GM21576 (cell line): Measurements from ENCODE around the gene RNF213.
"Not testable (repeated sequence)": the region's sequence is repeated elsewhere in the genome, so short reads cannot be mapped to it uniquely, and the experiment has no call there.

ENCODE experiments used
- ATAC-seq: cut with Tn5 transposase; IDR thresholded peaks from one replicate; pipeline ENCODE4 v1.9.1; 2021; ENCODE audit warnings: mild to moderate bottlenecking, moderate library complexity; ENCODE audit not compliant: unreplicated experiment

RNF213 gene

DNA sequence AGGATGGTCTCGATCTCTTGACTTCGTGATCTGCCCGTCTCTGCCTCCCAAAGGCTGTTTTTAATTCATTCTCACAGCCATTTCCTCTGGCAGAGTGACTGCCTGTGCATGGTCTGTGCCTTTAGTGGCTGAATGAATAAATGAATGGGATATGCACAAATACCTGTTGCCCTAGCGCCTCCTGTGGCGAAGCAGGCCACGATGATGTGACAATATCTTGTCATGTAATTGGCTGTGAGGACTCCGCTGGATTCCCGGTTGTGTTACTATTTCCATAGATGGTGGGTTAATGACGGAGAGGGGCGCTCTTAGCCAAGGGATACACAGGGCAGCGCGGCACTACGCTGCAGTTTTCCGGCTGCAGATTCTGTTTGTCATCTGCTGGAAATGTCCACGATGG lies 127.5 kb downstream of the RNF213 start:
- no peak for ATAC-seq

DNA sequence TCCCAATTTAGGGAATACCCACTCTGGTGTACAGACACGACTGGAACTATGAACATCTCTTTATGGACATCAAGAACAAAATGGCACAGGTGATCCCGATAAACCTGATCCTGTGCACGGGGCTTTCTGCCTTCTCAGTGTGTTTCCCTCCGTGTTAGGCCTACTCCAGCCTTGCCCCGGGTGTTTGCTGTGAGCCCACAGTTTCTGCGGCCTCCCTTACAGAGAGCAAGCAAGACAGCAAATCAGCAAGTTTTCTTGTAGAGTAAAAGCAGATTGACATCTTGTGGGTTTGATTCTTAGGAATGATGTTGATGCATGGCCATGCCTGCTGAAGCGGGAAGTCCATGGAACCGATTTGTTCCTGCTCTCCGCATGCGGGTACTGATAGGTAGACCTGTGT lies 127.9 kb downstream of the RNF213 start:
- no peak for ATAC-seq

DNA sequence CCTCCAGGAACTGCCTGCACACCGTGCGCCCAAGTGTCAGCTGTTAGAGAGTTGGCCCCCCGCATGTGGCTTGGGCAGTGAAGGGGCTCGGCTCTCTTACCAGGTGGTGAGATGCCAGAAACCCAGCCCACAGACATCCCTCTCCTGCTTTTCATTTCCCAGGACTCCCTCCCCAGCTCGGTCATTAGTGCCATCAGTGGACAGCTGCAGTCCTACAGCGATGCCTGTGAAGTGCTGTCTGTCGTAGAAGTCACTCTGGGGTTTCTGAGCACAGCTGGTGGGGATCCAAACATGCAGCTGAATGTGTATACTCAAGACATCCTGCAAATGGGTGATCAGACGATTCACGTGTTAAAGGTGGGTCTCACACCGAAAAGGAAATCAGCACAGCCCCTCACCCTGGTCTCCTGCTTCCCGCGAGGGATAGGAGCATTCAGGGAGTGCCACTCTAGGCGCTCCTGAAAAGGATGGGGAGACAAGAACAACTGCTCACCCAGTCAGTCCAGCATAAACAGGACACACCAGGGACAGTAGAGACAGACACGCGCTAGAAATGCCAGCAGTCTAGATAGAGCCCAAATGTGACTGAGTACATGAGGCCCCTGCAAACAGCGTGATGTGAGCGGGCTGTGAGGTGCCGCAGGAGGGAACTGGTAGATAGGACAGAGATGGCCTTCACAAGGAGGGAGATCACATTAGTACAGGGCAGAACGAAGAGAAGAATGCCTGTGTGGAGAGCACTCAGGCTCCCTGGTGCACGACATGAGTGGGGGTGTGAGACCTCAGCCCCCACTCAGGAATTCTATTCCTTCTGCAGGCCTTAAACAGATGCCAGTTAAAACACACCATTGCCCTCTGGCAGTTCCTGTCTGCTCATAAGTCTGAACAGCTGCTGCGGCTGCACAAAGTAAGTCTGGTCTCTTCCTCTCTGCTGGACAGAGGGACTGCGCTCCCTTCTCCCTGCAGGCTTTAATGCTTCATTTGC lies 128.7 kb downstream of the RNF213 start:
- ATAC-seq: no peak

DNA sequence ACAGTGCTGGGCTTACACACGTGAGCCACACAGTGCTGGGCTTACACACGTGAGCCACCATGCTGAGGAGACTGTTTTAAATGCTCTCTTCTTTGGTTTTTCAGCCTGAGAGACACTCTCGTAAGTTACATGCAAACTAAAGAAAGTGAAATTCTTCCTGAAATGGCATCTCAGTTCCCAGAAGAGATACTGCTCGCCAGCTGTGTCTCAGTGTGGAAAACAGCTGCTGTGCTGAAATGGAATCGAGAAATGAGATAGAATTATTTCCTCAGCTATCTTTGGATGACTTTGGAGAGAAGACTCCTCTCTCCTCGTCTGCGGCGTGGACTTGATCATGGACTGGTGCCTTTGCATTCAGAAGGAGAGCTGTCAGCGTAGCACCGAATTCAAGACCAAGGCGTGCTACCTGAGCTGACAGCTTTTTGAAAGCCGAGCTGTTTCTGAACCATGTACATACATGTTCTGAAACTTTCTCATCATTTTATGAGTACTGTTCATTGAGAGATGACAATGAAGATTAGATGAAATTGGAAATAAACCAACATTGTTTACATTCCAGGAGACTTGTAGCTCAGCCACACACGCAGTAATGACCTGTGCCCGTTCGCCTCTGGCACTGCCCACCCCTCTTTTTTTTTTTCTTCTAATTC lies 132.7 kb downstream of the RNF213 start:
- no peak for ATAC-seq

DNA sequence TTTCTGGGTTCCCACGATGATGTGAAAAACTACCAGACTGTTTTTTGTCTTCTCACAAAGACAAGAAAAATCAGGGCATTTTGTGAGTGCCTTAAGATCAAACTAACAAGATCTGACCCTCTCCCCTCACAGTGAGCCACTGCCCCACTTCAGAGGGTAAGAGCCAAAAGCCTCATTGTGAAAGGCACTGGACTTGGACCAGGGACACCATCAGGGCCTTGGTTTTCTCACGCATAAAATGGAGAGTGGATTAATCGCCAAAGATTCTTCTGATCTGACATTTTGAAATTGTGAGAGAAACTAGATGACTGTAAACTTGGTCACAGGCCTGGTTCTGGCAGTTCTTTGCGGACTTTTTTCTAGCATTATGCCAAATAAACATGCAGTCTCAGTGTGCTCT lies 133.3 kb downstream of the RNF213 start:
- no peak for ATAC-seq

DNA sequence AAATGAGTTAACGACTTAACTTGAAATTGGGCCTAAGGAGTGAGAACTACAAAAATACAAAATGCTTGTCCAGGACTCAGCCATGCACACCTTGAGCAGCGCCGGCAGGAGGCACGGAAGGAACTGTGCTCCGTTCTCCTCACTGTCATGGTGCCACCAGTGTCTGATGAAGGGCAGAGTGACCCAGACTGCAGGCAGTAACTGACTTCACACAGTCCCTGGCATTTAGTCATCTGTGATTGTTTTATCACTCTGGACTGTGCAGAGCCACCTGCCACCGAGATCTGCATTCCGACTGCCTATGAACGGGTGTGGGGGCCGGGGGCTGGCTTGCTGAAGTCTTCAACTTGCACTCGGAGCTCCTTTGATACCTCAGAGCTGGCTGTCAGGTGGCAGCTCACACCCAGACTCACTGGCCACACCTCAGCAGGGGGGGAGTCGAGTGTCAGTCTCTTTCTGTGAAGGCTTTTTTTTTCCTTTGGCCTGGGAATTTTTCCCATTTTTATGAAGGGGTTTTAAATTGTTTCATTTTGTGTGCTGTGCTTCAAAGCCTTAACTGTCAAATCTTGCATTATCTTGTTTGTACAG lies 134.1 kb downstream of the RNF213 start:
- ATAC-seq: no peak

DNA sequence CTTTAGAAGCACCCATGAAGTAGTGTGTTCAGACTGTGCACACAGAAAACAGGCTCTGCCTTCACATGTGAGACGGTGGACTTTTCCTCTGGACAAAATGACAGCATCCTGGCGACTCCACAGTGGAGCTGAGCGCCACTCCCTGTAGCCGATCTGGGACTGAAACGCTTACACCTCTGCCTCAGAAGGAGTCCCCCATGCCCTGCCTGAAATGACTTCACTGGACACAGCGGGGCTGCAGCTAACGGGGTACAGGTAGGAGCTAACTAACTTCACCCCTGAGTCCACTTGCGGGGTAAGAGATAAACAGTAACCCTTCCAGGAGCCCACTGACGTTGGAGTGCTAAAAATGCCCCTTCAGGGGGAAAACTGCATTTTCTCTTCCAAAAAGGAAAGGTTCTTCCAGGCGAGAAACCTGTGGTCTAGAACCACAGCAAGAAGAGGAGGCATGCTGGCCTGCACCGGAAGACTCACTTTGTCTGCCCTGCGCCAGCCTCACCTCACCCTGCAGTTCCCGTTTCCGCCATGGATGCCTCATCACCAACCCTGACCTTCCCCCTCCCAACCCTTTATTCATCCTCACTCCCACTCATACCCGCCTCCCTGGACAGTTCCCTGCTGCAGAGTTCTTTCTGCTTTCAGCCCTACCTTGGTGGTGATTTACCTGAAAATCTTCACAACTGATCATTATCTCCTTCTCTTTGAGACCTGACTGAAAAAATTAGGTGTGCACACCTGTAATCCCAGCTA lies 134.9 kb downstream of the RNF213 start:
- no peak for ATAC-seq

DNA sequence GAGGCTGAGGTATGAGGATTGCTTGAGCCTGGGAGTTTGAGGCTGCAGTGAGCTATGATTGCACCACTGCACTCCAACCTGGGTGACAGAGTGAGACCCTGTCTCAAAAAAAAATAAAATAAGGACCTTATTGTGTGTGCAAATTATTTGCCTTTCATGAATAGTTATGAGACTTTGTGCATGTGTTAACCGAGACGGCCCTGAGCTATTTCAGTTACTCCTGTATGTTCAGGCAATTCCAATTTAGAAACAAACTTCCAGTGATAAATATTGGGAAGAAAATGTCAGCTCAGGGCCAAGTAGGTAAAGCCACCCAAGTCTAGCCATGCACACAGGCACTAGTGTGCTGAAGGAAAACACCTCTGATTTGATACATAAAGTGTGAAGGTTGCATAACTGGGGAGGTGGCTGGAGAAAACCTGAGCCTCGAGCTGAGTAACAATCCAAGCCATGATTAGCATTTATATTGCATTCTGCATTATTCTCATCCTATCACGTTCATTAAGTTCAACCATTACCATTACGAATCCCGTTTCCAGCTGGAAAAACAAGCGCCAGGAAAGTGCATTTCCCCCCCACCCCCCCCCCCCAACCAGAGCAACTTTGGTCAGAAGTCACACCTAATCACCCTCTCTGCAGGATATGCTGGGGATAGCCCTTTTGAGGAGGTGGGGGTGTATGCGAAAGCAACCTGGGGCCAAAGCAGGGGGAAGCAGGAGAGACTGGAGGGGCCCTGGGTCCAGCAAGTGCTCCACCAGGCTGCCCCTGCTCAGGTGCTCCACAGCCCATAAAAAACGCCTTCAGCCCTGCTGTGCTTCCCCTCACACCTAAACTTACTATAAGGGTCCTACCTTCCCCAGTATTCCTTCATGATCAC lies 135.7 kb downstream of the RNF213 start:
- ATAC-seq: no peak

DNA sequence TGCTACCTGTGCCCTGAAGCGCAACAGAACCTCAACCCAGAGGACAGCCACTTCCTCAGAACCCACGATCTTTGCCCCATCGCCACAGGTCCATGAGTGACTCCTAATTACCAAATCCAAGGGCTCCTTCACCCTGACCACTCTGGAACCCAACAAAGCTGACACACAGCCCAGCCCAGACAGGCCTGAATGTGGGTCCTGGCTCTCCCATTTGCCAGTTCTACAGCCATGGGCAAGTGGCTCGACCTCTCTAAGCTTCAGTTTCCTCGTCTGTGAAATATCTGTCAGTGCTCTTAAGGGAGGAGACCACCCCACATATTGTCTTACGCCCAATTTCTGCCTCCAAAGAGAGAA lies 136.4 kb downstream of the RNF213 start:
- no peak for ATAC-seq

DNA sequence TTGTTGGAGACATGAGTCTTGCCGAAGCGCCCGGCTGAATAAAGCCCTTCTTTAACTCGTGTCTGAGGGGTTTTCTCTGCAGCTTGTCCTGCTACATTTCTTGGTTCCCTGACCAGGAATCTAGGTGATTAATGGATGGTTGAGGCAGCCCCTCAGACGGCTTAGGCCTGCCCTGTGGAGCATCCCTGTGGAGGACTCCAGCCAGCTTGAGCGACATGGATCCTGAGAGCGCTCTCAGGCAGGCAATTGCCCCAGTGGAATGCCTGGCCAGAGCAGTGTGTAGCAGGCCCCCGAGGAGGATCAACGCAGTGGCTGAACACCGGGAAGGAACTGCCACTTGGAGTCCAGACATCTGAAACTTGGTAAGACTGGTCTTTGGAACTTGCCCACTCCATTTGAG lies 137.0 kb downstream of the RNF213 start:
- no peak for ATAC-seq

DNA sequence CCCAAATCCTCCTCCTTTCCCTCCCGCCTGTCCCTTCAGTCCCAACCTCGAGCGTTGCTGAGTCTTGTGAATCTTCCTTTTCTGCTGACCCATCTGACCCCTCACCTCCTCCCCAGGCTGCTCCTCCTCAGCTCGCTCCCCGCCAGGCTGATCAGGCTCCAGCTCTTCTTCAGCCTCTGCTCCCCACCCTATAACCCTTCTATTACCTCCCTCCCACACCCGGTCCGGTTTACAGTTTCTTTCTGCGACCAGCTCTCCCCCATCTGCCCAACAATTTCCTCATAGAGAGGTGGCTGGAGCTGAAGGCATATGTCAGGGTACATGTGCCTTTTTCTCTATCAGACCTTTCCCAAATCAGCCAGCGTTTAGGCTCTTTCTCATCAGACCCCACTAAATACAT lies 140.4 kb downstream of the RNF213 start:
- not testable (repeated sequence) for ATAC-seq

DNA sequence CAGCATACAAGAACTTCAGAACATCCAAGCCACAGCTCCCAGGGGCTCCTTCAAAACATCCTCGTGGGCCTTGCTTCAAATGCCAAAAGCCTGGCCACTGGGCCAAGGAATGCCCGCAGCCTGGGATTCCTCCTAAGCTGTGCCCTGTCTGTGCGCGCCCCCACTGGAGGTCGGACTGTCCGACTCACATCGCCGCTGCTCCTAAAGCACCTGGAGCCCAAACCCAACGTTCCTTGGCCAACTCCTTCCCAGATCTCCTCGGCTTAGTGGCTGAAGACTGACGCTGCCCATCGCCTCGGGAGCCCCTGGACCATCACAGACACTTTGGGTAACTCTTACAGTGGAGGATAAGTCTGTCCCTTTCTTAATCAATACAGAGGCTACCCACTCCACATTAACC lies 141.4 kb downstream of the RNF213 start:
- not testable (repeated sequence) for ATAC-seq

DNA sequence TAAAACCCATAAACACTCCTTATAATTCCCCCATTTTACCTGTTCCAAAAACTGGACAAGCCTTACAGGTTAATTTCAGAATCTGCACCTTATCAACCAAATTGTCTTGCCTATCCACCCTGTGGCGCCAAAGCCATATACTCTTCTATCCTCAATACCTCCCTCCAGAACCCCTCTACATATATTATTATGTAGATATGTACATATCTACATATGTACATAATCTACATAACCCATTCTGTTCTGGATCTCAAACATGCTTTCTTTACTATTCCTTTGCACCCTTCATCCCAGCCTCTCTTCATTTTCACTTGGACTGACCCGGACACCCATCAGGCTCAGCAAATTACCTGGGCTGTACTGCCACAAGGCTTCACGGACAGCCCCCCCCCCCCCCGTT lies 142.3 kb downstream of the RNF213 start:
- no peak for ATAC-seq

DNA sequence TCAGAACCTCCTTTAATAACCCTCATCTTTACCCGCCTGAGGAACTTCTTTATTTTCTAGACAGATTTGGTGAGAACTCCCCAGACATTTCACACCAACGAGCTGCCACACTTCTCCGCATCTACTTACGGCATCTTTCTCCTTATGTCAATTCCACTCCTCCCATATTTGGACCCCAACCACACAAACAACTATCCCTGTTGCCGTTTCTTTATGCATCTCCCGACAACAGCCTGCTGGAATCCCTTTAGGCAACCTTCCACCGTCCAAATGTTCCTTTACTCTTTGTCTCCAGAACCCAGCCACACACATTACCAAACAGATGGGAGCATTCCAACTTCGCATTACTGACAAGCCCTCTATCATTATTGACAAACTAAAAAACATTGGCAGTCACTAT lies 145.5 kb downstream of the RNF213 start:
- no peak for ATAC-seq

DNA sequence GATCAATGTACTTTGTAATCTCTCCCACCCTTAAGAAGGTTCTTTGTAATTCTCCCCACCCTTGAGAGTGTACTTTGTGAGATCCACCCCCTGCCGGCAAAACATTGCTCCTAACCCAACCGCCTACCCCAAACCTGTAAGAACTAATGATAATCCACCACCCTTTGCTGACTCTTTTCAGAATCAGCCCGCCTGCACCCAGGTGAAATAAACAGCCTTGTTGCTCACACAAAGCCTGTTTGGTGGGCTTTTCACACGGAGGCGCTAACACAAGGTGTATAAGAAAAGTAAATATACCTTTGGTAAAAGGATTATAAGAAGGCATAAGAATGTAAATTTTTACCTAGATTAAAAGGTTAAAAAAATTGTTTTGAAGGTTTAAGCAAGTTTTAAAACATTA lies 147.3 kb downstream of the RNF213 start:
- ATAC-seq: not testable (repeated sequence)

DNA sequence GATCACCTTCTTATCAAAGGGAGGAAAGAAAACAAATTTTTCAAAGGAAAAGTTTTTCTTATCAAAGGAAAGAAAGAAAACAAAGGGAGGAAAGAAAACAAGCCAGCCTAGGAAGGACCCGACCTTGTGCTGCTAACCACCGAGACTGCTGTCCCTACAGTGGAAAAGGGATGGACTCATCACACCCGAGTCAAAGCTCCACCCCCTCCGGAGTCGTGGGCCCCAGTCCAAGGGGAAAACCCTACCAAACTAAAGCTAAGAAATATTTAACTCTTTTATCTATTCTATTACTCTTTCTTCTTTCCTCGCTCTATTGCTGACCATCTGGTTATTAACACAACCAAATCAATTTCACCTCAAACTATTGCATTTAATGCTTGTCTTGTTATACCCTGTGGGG lies 148.2 kb downstream of the RNF213 start:
- no peak for ATAC-seq

DNA sequence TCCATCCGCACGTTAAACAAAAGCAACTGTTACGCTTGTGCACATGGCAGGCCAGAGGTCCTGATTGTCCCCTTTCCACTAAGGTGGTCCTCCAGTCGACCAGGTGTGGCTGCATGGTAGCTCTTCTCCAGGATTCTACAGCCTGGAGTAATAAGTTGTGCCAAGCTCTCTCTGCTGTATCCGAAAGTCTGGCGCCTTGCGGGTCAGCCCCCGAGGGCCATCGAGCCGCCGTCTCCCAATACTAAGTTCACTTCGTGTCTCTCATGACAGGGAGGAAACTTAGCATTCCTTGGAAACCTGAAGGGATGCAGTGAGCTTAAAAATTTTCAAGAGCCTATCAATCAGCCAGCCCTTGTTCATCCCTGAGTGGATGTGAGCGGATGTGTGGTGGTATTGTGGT lies 149.0 kb downstream of the RNF213 start:
- no peak for ATAC-seq

DNA sequence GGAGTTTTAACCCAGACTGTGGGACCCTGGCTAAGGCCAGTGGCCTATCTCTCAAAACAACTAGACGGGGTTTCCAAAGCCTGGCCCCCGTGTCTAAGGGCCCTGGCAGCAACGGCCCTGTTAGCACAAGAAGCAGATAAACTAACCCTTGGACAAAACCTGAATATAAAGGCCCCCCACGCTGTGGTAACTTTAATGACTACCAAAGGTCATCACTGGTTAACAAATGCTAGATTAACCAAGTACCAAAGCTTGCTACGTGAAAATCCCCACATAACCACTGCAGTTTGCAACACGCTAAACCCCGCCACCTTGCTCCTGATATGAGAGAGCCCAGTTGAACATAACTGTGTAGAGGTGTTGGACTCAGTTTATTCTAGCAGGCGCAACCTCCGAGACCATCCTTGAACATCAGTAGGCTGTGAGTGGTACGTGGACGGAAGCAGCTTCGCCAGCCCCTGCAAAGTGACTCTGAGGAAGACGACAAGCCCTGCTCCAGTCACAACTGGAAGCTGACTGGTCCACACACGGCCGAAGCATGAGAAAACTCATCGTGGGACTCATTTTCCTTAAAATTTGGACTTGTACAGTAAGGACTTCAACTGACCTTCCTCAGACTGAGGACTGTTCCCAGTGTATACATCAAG lies 149.9 kb downstream of the RNF213 start:
- not testable (repeated sequence) for ATAC-seq

DNA sequence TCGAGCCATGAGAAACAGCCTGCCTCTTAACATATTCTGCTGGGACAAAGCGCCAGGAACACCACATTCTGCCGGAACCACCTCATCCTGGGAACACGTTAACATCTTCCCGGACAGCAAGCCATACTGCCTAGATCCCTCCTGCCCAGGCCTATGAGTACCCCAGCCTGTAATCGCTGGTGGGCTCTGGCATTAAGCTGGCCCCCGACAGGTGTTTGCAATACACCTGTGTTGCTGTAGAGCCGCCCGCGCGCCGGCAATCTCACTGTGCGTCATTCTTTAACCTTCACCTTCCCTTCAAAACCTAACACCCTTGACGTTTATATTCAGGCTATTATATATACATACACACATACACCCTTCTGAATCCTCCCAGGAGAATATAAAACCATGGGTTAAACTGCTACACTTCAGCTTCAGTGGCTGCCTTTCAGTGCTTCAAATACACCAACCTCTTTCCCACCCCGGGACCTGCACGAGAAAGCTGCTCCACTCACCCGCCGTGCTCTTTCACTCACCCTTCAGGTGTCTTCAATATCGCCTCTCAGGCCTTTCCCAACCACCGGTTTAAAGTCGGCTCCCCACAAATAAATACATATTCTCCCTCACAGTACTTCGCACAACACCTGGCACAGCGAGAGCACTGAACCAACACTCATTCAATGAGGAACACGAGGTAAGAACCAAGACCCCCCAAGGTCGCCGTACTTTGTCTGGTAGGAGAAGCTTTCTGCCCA lies 153.3 kb downstream of the RNF213 start:
- no peak for ATAC-seq
